K562 (cell line): ENCODE results near the gene DNASE1L2. TPM values are rescaled to one million over a fixed set of nuclear protein-coding genes. Genes with fewer than 3 reads are reported as not detected.

Experiments
- CXXC5 ChIP-seq: fragments of 250-450 bp; sonication (Bioruptor Pico); IDR thresholded peaks from 2 replicates; pipeline ENCODE4 v1.8.0; 2022; ENCODE audit warnings: inconsistent platforms, mild to moderate bottlenecking, moderate library complexity
- EP400 ChIP-seq: fragments of 450-650 bp; IDR thresholded peaks from 2 replicates; pipeline ENCODE4 v1.6.1; 2017; ENCODE audit warnings: antibody characterized with exemption, mild to moderate bottlenecking, moderate library complexity
- ETV1 ChIP-seq: fragments of 450-650 bp; conservative IDR thresholded peaks from 2 replicates; pipeline ENCODE4 v1.6.1; 2016; ENCODE audit warnings: missing genetic modification characterization, control low read depth, low read depth, missing compliant biosample characterization
- GTF2E2 ChIP-seq: fragments of 200-800 bp; sonication (Bioruptor generic); IDR thresholded peaks from 2 replicates; pipeline ENCODE4 v1.6.1; 2016; ENCODE audit warnings: missing genetic modification characterization, missing compliant biosample characterization
- HDAC6 ChIP-seq: IDR thresholded peaks from 2 replicates; pipeline ENCODE4 v1.6.1; 2012; ENCODE audit warnings: low read depth, mild to moderate bottlenecking, control low read depth, inconsistent platforms, low read length, moderate library complexity
- MTA3 ChIP-seq: fragments of 450-650 bp; formaldehyde crosslinking; IDR thresholded peaks from 2 replicates; pipeline ENCODE4 v1.6.1; 2017; ENCODE audit warnings: mild to moderate bottlenecking, borderline replicate concordance
- NFYB ChIP-seq: IDR thresholded peaks from 2 replicates; pipeline ENCODE4 v1.6.1; 2011; ENCODE audit warnings: mild to moderate bottlenecking, moderate library complexity; ENCODE audit not compliant: insufficient read length; ENCODE audit errors: extremely low read depth
- NR4A1 ChIP-seq, 2 experiments: fragments of 250-450 bp in 1 of 2; fragments of 450-650 bp in 1 of 2; sonication (Bioruptor Pico) in 1 of 2; IDR thresholded peaks; 2 replicates each; pipeline versions ENCODE4 v1.4.0 to v1.6.1; 2016 to 2020; ENCODE audit warnings: mild to moderate bottlenecking in 2 of 2, missing compliant biosample characterization in 1 of 2, missing genetic modification characterization in 1 of 2, moderate library complexity in 1 of 2
- POLR3G ChIP-seq: IDR thresholded peaks from 2 replicates; pipeline ENCODE4 v1.6.1; 2011; ENCODE audit not compliant: insufficient read length, insufficient replicate concordance; ENCODE audit errors: extremely low read depth
- PRPF4 ChIP-seq: fragments of 200-400 bp; formaldehyde crosslinking; IDR thresholded peaks from one replicate; pipeline ENCODE4 v1.6.1; 2017; ENCODE audit warnings: low read length, low read depth, mild to moderate bottlenecking; ENCODE audit not compliant: insufficient read depth, poor library complexity, severe bottlenecking
- ZNF165 ChIP-seq: fragments of 250-450 bp; sonication (Bioruptor Pico); IDR thresholded peaks from 2 replicates; pipeline ENCODE4 v1.4.0; 2020; ENCODE audit warnings: borderline replicate concordance
- polyA plus RNA-seq, 8 experiments: library from polyadenylated mRNA; depleted of rRNA in 4 of 8; stranded (reverse) in 5 of 8; unstranded in 3 of 8; fragments of >200 nt; fragmentation: Nextera tagmentation in 2 of 8; fragmentation: Illumina TruSeq in 1 of 8; extraction: Ambion mirVana in 2 of 8; extraction: Trizol in 1 of 8; gene quantifications; 2 replicates each; pipeline versions ENCODE4 v1.2.1 to v1.2.3, GENCODE V29; 2011 to 2014; ENCODE audit warnings: inconsistent platforms in 1 of 8, missing spikeins in 1 of 8
- total RNA-seq, 7 experiments: library from RNA; depleted of rRNA in 6 of 7; stranded (reverse); fragments of >200 nt in 6 of 7; fragmentation: Illumina TruSeq in 2 of 7; extraction: Trizol in 2 of 7; gene quantifications; 2 replicates each; pipeline versions ENCODE4 v1.2.1 to v1.2.3, GENCODE V29; 2011 to 2021; ENCODE audit warnings: low replicate concordance in 1 of 7
- TF ChIP-seq, protein P1 (sequence below), 2 experiments: fragments of 450-650 bp; IDR thresholded peaks; 2 replicates each; pipeline ENCODE4 v1.6.1; 2016
- TF ChIP-seq, protein P2 (sequence below): sonication (generic); formaldehyde crosslinking; IDR thresholded peaks from 2 replicates; pipeline ENCODE4 v1.8.1; 2023; ENCODE audit warnings: missing genetic modification reagents, mild to moderate bottlenecking, borderline replicate concordance
- TF ChIP-seq, protein P3 (sequence below): fragments of 450-650 bp; IDR thresholded peaks from 2 replicates; pipeline ENCODE4 v1.6.1; 2014; ENCODE audit warnings: low read depth, mild to moderate bottlenecking, moderate library complexity, borderline replicate concordance

The DNASE1L2 gene
- total and polyA plus RNA-seq, 9 of the 15 experiments (the other 6 are each of a cell fraction or from before 2014, with no cell fraction given): 0.08 to 2.7 (median 1.7) TPM; not detected in 1

DNA sequence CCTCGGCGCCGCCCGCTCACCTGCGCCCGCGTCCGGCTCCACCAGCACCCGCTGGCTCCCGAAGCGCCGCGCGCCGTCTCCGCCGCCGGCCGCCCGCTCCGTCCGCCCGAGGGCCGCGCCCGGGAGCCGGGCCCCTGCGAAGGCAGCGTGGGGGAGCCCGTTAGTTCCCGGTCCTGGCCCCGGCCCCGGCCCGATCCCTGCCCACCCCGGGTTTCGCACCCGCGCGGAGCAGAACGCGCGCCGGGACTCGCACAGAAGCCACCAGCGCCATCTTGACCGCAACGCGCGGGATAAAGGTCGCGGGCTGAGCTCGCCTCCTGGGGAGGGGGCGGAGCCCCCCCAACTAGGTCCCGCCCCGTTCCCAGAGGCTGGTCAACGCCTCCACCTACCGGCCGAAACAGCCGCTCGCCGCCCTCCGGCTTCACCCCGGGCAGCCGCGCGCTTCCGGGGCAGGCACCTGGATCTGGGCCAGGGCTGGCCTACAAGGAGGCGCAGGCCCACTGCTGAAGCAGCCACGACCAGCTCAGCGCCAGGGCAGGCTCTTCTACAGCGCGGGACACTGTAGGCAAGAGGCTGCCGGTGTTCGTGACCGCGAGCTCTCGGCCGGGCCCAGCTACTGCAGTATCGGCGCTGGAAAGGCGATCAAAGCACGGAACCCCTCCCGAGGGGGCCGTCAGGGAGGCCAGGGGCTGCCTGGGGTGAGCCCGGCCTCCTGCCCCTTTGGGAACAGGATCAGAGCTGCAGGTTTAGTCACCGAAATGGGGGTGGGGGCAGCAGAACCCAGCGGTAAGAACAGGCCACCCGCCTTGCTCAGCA lies 15.3 kb downstream of the DNASE1L2 start, which contains the start of gene ECI1 (continued):
- TF ChIP-seq HDAC6 (0 out of 2 replicates have a peak, but pooled peaks have one; percentile 25), GTF2E2 (tag) (peak; percentile 88; the same call in 1 of the 2 replicates), PRPF4 (peak; percentile 74), ETV1 (tag) (peak; percentile 94), ZNF165 (CRISPR knock-in tag) (peak; percentile 94; the same call in 1 of the 2 replicates), CXXC5 (CRISPR knock-in tag) (peak; percentile 85), EP400 (peak; percentile 89), POLR3G (no peak), MTA3 (peak; percentile 93; the same call in 1 of the 2 replicates), NFYB (no peak), NR4A1 (CRISPR knock-in tag; IDR thresholded peaks at IDR 0.05) (no peak), NR4A1 (tag; IDR thresholded peaks at IDR 0.05) (0 out of 2 replicates have a peak, but pooled peaks have one; percentile 10)
- TF ChIP-seq, protein P1, sequence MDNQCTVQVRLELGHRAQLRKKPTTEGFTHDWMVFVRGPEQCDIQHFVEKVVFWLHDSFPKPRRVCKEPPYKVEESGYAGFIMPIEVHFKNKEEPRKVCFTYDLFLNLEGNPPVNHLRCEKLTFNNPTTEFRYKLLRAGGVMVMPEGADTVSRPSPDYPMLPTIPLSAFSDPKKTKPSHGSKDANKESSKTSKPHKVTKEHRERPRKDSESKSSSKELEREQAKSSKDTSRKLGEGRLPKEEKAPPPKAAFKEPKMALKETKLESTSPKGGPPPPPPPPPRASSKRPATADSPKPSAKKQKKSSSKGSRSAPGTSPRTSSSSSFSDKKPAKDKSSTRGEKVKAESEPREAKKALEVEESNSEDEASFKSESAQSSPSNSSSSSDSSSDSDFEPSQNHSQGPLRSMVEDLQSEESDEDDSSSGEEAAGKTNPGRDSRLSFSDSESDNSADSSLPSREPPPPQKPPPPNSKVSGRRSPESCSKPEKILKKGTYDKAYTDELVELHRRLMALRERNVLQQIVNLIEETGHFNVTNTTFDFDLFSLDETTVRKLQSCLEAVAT (IDR thresholded peaks at IDR 0.05): peak in 1 of 2 experiments; percentile 79; a peak in 2 of 4 replicates
- TF ChIP-seq, protein P2, sequence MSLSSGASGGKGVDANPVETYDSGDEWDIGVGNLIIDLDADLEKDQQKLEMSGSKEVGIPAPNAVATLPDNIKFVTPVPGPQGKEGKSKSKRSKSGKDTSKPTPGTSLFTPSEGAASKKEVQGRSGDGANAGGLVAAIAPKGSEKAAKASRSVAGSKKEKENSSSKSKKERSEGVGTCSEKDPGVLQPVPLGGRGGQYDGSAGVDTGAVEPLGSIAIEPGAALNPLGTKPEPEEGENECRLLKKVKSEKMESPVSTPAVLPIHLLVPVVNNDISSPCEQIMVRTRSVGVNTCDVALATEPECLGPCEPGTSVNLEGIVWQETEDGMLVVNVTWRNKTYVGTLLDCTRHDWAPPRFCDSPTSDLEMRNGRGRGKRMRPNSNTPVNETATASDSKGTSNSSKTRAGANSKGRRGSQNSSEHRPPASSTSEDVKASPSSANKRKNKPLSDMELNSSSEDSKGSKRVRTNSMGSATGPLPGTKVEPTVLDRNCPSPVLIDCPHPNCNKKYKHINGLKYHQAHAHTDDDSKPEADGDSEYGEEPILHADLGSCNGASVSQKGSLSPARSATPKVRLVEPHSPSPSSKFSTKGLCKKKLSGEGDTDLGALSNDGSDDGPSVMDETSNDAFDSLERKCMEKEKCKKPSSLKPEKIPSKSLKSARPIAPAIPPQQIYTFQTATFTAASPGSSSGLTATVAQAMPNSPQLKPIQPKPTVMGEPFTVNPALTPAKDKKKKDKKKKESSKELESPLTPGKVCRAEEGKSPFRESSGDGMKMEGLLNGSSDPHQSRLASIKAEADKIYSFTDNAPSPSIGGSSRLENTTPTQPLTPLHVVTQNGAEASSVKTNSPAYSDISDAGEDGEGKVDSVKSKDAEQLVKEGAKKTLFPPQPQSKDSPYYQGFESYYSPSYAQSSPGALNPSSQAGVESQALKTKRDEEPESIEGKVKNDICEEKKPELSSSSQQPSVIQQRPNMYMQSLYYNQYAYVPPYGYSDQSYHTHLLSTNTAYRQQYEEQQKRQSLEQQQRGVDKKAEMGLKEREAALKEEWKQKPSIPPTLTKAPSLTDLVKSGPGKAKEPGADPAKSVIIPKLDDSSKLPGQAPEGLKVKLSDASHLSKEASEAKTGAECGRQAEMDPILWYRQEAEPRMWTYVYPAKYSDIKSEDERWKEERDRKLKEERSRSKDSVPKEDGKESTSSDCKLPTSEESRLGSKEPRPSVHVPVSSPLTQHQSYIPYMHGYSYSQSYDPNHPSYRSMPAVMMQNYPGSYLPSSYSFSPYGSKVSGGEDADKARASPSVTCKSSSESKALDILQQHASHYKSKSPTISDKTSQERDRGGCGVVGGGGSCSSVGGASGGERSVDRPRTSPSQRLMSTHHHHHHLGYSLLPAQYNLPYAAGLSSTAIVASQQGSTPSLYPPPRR (CRISPR knock-in tag): 0 out of 2 replicates have a peak, but pooled peaks have one; percentile 77
- TF ChIP-seq, protein P3, sequence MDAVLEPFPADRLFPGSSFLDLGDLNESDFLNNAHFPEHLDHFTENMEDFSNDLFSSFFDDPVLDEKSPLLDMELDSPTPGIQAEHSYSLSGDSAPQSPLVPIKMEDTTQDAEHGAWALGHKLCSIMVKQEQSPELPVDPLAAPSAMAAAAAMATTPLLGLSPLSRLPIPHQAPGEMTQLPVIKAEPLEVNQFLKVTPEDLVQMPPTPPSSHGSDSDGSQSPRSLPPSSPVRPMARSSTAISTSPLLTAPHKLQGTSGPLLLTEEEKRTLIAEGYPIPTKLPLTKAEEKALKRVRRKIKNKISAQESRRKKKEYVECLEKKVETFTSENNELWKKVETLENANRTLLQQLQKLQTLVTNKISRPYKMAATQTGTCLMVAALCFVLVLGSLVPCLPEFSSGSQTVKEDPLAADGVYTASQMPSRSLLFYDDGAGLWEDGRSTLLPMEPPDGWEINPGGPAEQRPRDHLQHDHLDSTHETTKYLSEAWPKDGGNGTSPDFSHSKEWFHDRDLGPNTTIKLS: peak; percentile 50; the same call in 1 of the 2 replicates
